CD4-positive, alpha-beta T cell treated with Interleukin-12 subunit alpha and Interleukin-12 subunit beta, for 1 hour (primary cell): Measurements from ENCODE around the gene ITGB4.
A peak's percentile ranks its signal among the peaks of the same experiment; 100 is the strongest.
"Not testable (repeated sequence)": the region's sequence is repeated elsewhere in the genome, so short reads cannot be mapped to it uniquely, and the experiment has no call there.

Source experiments
- DNase-seq: peaks from one replicate; pipeline ENCODE4 v3.0.0-alpha.2; 2020

The ITGB4 gene

GRCh38 chr17:75754378-75755204 lies 33.3 kb downstream of the ITGB4 start:
- DNase-seq, result no peak

- DNase-seq, result no peak
These were observed 34.1 kb downstream of the ITGB4 start for GRCh38 chr17:75755205-75755901.

- DNase-seq, result no peak
These were observed 34.7 kb downstream of the ITGB4 start for GRCh38 chr17:75755990-75756389.

GRCh38 chr17:75756451-75757085 lies 35.3 kb downstream of the ITGB4 start:
- DNase-seq, result no peak

- DNase-seq, result no peak
These were observed 35.9 kb downstream of the ITGB4 start for GRCh38 chr17:75757086-75757681.

GRCh38 chr17:75758131-75758905 lies 37.1 kb downstream of the ITGB4 start:
- DNase-seq, result no peak

- DNase-seq, result no peak
These were observed 38.2 kb downstream of the ITGB4 start for GRCh38 chr17:75759457-75759856.

- not testable (repeated sequence) for DNase-seq
These were observed 38.9 kb downstream of the ITGB4 start for GRCh38 chr17:75759978-75760640.

- DNase-seq, result no peak
These were observed 41.4 kb downstream of the ITGB4 start for GRCh38 chr17:75762513-75763268.

GRCh38 chr17:75763269-75763607 lies 42.0 kb downstream of the ITGB4 start:
- no peak for DNase-seq

GRCh38 chr17:75763613-75764416 lies 42.6 kb downstream of the ITGB4 start:
- no peak for DNase-seq

GRCh38 chr17:75764417-75764710 lies 43.1 kb downstream of the ITGB4 start:
- DNase-seq, result no peak

GRCh38 chr17:75764711-75765421 lies 43.6 kb downstream of the ITGB4 start, which contains the start of gene GALK1:
Gene GALK1, minus strand, starts transcription at chr17:75765192. Its CDS starts 56 bp downstream, at chr17:75765136.
- peak; percentile 78 for DNase-seq

GRCh38 chr17:75765981-75766380 lies 44.7 kb downstream of the ITGB4 start:
- no peak for DNase-seq

- no peak for DNase-seq
These were observed 46.6 kb downstream of the ITGB4 start for GRCh38 chr17:75767881-75768280.

- DNase-seq, result no peak
These were observed 48.3 kb downstream of the ITGB4 start for GRCh38 chr17:75769536-75769935.

GRCh38 chr17:75771334-75772281 lies 50.3 kb downstream of the ITGB4 start:
- DNase-seq, result no peak

GRCh38 chr17:75773121-75773807 lies 52.0 kb downstream of the ITGB4 start:
- DNase-seq, result no peak
